Measurements from ENCODE around the gene NYNRIN. TPM values are rescaled to one million over a fixed set of nuclear protein-coding genes. Genes with fewer than 3 reads are reported as not detected.

The NYNRIN gene
- total and polyA plus RNA-seq, 3 donors from 2014 or later, result 21.8 to 22.0 (median 21.8) TPM

DNA sequence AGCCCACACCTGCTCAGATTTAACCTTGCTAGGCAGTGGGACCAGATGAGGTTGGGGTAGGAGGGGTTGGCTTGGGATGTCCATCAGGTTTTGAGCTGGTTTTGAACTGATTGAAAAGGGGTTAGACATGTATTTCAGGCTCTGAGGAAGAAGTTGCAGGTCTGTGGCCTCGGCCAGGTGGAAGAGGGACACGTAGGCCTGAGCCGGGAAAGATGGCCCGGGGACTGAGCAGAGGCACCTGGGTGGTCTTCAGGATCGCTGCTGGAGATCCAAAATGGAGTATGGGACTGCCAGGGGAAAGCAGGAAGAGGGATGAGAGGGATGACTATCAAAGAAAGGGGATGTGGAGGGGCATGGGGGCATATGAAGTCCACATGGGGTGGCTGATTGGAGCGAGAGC, 7.6 kb downstream of the NYNRIN start:
- Histone ChIP-seq H3K27me3 (no peaks in the 10 kb centered on the region), H3K36me3 (ENCODE audit: low read depth, missing control alignments) (no peaks in the 10 kb centered on the region), H3K4me1 (peaks cover 24% of the 10 kb centered on the region), H3K27ac (no peak overlapping the region), H3K9me3 (no peaks in the 10 kb centered on the region), H3K4me3 (no peak overlapping the region)
- TF ChIP-seq POLR2A (IDR thresholded peaks at IDR 0.05), result no peak
- no peak for TF ChIP-seq CTCF (IDR thresholded peaks at IDR 0.05)
- DNase-seq, result no peak
- intact Hi-C loops (cut with DNase I; ENCODE audit: low total_unique reads), result no loop called here
- 82 to 95% methylated on average over 6 of the region's 6 CpGs for WGBS, 2 donors

DNA sequence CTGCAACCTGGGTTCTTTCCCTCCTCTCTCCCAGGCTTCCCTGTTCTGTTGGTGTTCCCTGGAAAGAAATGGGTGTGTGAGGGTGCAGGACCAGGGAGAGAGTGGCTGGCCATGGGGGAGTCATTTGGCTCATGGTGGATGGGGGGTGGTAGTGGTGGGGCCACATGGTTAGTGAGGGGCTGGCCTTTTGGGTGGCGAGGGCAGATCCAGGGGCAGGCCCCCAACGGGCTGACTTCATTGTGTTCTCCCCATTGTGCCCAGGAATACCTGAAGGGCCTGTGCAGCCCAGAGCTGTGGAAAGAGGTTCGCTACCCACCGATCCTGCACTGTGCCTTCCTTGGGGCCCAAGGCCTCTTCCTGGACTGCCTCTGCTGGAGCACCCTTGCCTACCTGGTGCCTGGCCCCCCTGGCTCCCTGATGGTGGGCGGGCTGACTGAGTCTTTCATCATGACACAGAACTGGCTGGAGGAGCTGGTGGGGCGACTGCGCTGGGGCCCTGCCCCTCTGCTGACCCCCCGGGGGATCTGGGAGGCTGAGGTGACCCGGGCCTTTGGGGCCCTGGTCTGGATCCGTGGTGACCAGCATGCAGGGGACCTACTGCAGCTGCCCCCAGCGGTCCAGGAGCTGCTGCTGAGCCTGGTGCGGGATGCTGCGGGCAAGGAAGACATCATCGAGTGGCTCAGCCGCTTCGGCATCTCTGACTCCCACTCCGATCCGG, 9.0 kb downstream of the NYNRIN start:
- intact Hi-C loops (cut with DNase I; ENCODE audit: low total_unique reads), result no loop called here

DNA sequence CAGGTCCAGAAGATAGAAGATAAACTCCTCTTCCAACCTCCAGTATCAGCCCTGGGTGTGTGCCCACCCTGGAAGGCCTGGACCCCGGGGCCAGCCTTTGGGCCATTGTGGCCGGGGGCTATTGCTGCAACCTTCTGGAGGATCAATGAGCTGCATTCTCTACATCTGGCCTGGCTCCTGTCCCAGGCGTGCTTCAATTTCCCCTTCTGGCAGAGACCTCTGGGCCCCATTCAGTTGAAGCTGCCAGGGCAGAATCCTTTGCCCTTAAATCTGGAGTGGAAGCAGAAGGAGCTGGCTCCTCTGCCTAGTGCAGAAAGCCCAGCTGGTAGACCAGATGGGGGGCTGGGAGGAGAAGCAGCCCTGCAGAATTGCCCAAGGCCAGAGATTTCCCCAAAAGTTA, 10.0 kb downstream of the NYNRIN start:
- no peak overlapping the region for H3K4me3 ChIP-seq
- no peak for DNase-seq
- no peaks in the 10 kb centered on the region for H3K27me3 ChIP-seq
- H3K9me3 ChIP-seq, result no peaks in the 10 kb centered on the region
- no peaks in the 10 kb centered on the region for H3K36me3 ChIP-seq (ENCODE audit: low read depth, missing control alignments)
- H3K27ac ChIP-seq, result no peak overlapping the region
- intact Hi-C loops (cut with DNase I; ENCODE audit: low total_unique reads), result no loop called here
- TF ChIP-seq CTCF (IDR thresholded peaks at IDR 0.05), result no peak
- TF ChIP-seq POLR2A (IDR thresholded peaks at IDR 0.05), result no peak
- peaks cover 7% of the 10 kb centered on the region for H3K4me1 ChIP-seq
- 63 to 64% methylated on average over 3 of the region's 3 CpGs for WGBS, 2 donors

More for the DNA sequence above, 9.0 kb downstream of the NYNRIN start:
- no peak for DNase-seq
- peaks cover 11% of the 10 kb centered on the region for H3K4me1 ChIP-seq
- H3K9me3 ChIP-seq, result no peaks in the 10 kb centered on the region
- WGBS, 2 donors, result 88 to 91% methylated on average over 4 to 18 of the region's 18 CpGs
- no peaks in the 10 kb centered on the region for H3K27me3 ChIP-seq
- no peak overlapping the region for H3K27ac ChIP-seq
- no peaks in the 10 kb centered on the region for H3K36me3 ChIP-seq (ENCODE audit: low read depth, missing control alignments)
- no peak overlapping the region for H3K4me3 ChIP-seq
- no peak for TF ChIP-seq CTCF (IDR thresholded peaks at IDR 0.05)
- no peak for TF ChIP-seq POLR2A (IDR thresholded peaks at IDR 0.05)

DNA sequence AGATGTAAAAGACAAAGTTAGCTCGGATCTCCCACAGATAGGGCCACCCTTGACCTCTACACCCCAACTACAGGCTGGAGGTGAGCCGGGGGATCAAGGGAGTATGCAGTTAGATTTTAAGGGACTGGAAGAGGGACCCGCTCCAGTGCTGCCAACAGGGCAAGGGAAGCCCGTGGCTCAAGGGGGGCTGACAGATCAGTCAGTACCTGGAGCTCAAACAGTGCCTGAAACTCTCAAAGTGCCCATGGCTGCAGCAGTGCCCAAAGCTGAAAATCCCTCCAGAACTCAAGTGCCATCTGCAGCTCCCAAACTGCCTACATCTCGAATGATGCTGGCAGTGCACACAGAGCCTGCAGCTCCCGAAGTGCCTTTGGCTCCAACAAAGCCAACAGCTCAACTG, 10.4 kb downstream of the NYNRIN start:
- 86 to 95% methylated on average over 4 to 6 of the region's 6 CpGs for WGBS, 2 donors
- Histone ChIP-seq H3K36me3 (ENCODE audit: low read depth, missing control alignments) (no peaks in the 10 kb centered on the region), H3K27me3 (no peaks in the 10 kb centered on the region), H3K27ac (no peak overlapping the region), H3K9me3 (no peaks in the 10 kb centered on the region), H3K4me1 (peaks cover 3% of the 10 kb centered on the region), H3K4me3 (no peak overlapping the region)
- no peak for DNase-seq
- TF ChIP-seq POLR2A (IDR thresholded peaks at IDR 0.05) (no peak), CTCF (IDR thresholded peaks at IDR 0.05) (no peak)
- intact Hi-C loops (cut with DNase I; ENCODE audit: low total_unique reads), result no loop called here

GRCh38 chr14:24409956-24410355, 11.2 kb downstream of the NYNRIN start:
- no peak for DNase-seq
- no peaks in the 10 kb centered on the region for H3K4me1 ChIP-seq
- no peaks in the 10 kb centered on the region for H3K9me3 ChIP-seq
- no peaks in the 10 kb centered on the region for H3K27me3 ChIP-seq
- no peaks in the 10 kb centered on the region for H3K36me3 ChIP-seq (ENCODE audit: low read depth, missing control alignments)
- intact Hi-C loops (cut with DNase I; ENCODE audit: low total_unique reads), result no loop called here
- 92% methylated on average over 9 to 10 of the region's 10 CpGs for WGBS, 2 donors
- H3K4me3 ChIP-seq, result no peak overlapping the region
- H3K27ac ChIP-seq, result no peak overlapping the region
- TF ChIP-seq CTCF (IDR thresholded peaks at IDR 0.05) (no peak), POLR2A (IDR thresholded peaks at IDR 0.05) (no peak)
